Measurements from ENCODE around the gene GSDME.
"Not testable (repeated sequence)": the region's sequence is repeated elsewhere in the genome, so short reads cannot be mapped to it uniquely, and the experiment has no call there.

GSDME gene

DNA sequence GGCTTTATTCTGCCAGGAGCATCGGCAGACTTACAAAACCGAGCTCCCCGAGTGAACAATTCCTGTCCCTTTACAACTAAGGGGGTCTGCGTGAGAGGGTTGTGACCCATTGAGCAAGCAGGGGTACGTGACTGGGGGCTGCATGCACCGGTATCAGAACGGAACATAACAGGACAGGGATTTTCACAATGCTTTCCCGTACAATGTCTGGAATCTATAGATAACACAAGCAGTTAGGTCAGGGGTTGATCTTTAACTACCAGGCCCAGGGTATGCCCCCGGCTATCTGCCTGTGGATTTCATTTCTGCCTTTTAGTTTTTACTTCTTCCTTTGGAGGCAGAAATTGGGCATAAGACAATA is 38.1 kb upstream of the GSDME start:
- H4K91ac ChIP-seq (ENCODE audit: low read depth, low read length) = no peak overlapping the region
- no peaks in the 10 kb centered on the region for H3K79me2 ChIP-seq (ENCODE audit: control insufficient read depth, insufficient read depth, low read length, poor library complexity)
- DNase-seq = peak; percentile 64 to 79
- no peaks in the 10 kb centered on the region for H3K79me1 ChIP-seq (ENCODE audit: low read length)
- no peak overlapping the region for H3K18ac ChIP-seq (ENCODE audit: low read length)
- no peak overlapping the region for H2AFZ ChIP-seq (ENCODE audit: insufficient read depth, low read length, poor library complexity)
- H3K23ac ChIP-seq (ENCODE audit: low read length) = no peak overlapping the region
- peaks cover 0 to 1% of the 10 kb centered on the region in 2 experiments for H3K36me3 ChIP-seq (ENCODE audit: control insufficient read depth in 1 of 2, insufficient read depth in 2 of 2, low read length in 2 of 2)
- no peak overlapping the region for H2BK5ac ChIP-seq (ENCODE audit: low read depth, low read length, poor library complexity)
- H3K9ac ChIP-seq (ENCODE audit: low read length) = no peak overlapping the region
- H3K4ac ChIP-seq (ENCODE audit: low read depth, low read length) = no peak overlapping the region
- WGBS (ENCODE audit: extremely low coverage, insufficient coverage, insufficient read length) = no CpG with 5 or more reads among the region's 9 CpGs
- H4K12ac ChIP-seq (ENCODE audit: low read depth, low read length) = no peak overlapping the region
- H4K8ac ChIP-seq (ENCODE audit: low read depth, low read length) = no peak overlapping the region
- no peak overlapping the region for H3K4me2 ChIP-seq (ENCODE audit: low read length)
- H3K27me3 ChIP-seq (ENCODE audit: insufficient read depth, low read length) = no peaks in the 10 kb centered on the region
- H3K14ac ChIP-seq (ENCODE audit: low read length) = no peak overlapping the region
- H3K4me1 ChIP-seq (ENCODE audit: control insufficient read depth in 1 of 2, insufficient read depth in 2 of 2, low read length in 2 of 2) = no peaks in the 10 kb centered on the region
- no peak overlapping the region for H3K4me3 ChIP-seq (ENCODE audit: low read depth, low read length)
- no peak overlapping the region for H3K27ac ChIP-seq (ENCODE audit: low read depth, low read length)
- H3K9me3 ChIP-seq (ENCODE audit: insufficient read depth, low read depth, low read length) = peaks cover 5% of the 10 kb centered on the region
- no peak overlapping the region for H2AK5ac ChIP-seq (ENCODE audit: low read length)
- no peak overlapping the region for H2BK12ac ChIP-seq (ENCODE audit: low read length)
- H2BK120ac ChIP-seq (ENCODE audit: insufficient read depth, low read length, poor library complexity) = no peak overlapping the region

DNA sequence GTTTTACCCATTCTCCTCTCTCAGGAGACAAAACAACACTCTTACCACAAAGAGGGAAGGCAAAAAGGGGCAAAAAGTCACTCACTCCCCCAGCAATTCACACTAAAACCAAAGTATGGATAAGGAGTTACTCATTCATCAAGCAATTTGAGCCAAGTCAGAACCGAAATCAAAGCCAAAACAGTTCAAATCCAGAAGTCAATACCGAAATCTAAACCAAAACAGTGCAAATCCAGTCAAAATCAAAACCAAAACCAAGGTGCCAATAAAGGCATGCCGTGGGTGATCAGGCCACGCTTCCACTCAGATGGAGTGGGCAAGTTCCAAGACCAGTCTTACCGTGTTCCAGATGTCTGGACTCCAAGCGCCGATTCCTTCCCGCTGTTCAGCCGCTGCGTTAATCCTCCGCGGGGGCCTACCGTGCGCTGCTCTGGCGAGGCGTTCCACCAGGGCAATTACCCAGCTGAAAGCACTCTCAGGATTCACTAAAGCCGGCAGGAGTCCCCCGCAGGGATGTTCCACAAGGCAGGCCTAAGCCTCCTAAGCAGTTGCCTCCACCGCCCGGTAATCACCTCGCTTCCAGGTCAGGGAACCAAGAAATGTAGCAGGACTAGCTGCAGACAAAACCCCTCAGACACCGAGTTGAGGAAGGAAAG is 37.6 kb upstream of the GSDME start:
- H3K4me1 ChIP-seq (ENCODE audit: control insufficient read depth in 1 of 2, insufficient read depth in 2 of 2, low read length in 2 of 2); H3K4ac ChIP-seq (ENCODE audit: low read depth, low read length); H3K36me3 ChIP-seq (ENCODE audit: control insufficient read depth in 1 of 2, insufficient read depth in 2 of 2, low read length in 2 of 2); H3K23ac ChIP-seq (ENCODE audit: low read length); H2AFZ ChIP-seq (ENCODE audit: insufficient read depth, low read length, poor library complexity); H3K27me3 ChIP-seq (ENCODE audit: insufficient read depth, low read length); H3K9ac ChIP-seq (ENCODE audit: low read length); H3K4me2 ChIP-seq (ENCODE audit: low read length); H3K4me3 ChIP-seq (ENCODE audit: low read depth, low read length); H2BK12ac ChIP-seq (ENCODE audit: low read length); H3K18ac ChIP-seq (ENCODE audit: low read length); H3K14ac ChIP-seq (ENCODE audit: low read length); H4K12ac ChIP-seq (ENCODE audit: low read depth, low read length); H3K27ac ChIP-seq (ENCODE audit: low read depth, low read length); H3K79me1 ChIP-seq (ENCODE audit: low read length); H2BK120ac ChIP-seq (ENCODE audit: insufficient read depth, low read length, poor library complexity); H2AK5ac ChIP-seq (ENCODE audit: low read length); H4K91ac ChIP-seq (ENCODE audit: low read depth, low read length); H3K9me3 ChIP-seq (ENCODE audit: insufficient read depth, low read depth, low read length); H4K8ac ChIP-seq (ENCODE audit: low read depth, low read length); H2BK5ac ChIP-seq (ENCODE audit: low read depth, low read length, poor library complexity); H3K79me2 ChIP-seq (ENCODE audit: control insufficient read depth, insufficient read depth, low read length, poor library complexity): not testable (repeated sequence)
- no CpG with 5 or more reads among the region's 22 CpGs for WGBS (ENCODE audit: extremely low coverage, insufficient coverage, insufficient read length)
- DNase-seq = peak; percentile 75 to 77

- Histone ChIP-seq H3K14ac (ENCODE audit: low read length) (no peak overlapping the region), H3K4me1 (ENCODE audit: control insufficient read depth in 1 of 2, insufficient read depth in 2 of 2, low read length in 2 of 2) (no peaks in the 10 kb centered on the region), H3K27ac (ENCODE audit: low read depth, low read length) (no peak overlapping the region), H3K4me3 (ENCODE audit: low read depth, low read length) (no peak overlapping the region), H4K8ac (ENCODE audit: low read depth, low read length) (no peak overlapping the region), H3K79me2 (ENCODE audit: control insufficient read depth, insufficient read depth, low read length, poor library complexity) (no peaks in the 10 kb centered on the region), H3K9me3 (ENCODE audit: insufficient read depth, low read depth, low read length) (peaks cover 7% of the 10 kb centered on the region), H2AFZ (ENCODE audit: insufficient read depth, low read length, poor library complexity) (no peak overlapping the region), H2BK12ac (ENCODE audit: low read length) (no peak overlapping the region), H3K36me3 (ENCODE audit: control insufficient read depth in 1 of 2, insufficient read depth in 2 of 2, low read length in 2 of 2) (peaks cover 0 to 1% of the 10 kb centered on the region in 2 experiments), H2BK120ac (ENCODE audit: insufficient read depth, low read length, poor library complexity) (no peak overlapping the region), H3K27me3 (ENCODE audit: insufficient read depth, low read length) (no peaks in the 10 kb centered on the region), H4K12ac (ENCODE audit: low read depth, low read length) (no peak overlapping the region), H3K18ac (ENCODE audit: low read length) (no peak overlapping the region), H2AK5ac (ENCODE audit: low read length) (no peak overlapping the region), H3K4ac (ENCODE audit: low read depth, low read length) (no peak overlapping the region), H3K79me1 (ENCODE audit: low read length) (no peaks in the 10 kb centered on the region), H3K4me2 (ENCODE audit: low read length) (no peak overlapping the region), H4K91ac (ENCODE audit: low read depth, low read length) (no peak overlapping the region), H3K23ac (ENCODE audit: low read length) (no peak overlapping the region), H2BK5ac (ENCODE audit: low read depth, low read length, poor library complexity) (no peak overlapping the region), H3K9ac (ENCODE audit: low read length) (no peak overlapping the region)
- peak in 1 of 2 donors; percentile 70 for DNase-seq
- no CpG with 5 or more reads among the region's 9 CpGs for WGBS (ENCODE audit: extremely low coverage, insufficient coverage, insufficient read length)
Observed at GRCh38 chr7:24793982-24794648, 36.9 kb upstream of the GSDME start.

- no peak overlapping the region for H3K9ac ChIP-seq (ENCODE audit: low read length)
- H4K8ac ChIP-seq (ENCODE audit: low read depth, low read length) = no peak overlapping the region
- no peak overlapping the region for H3K4me3 ChIP-seq (ENCODE audit: low read depth, low read length)
- H2BK120ac ChIP-seq (ENCODE audit: insufficient read depth, low read length, poor library complexity) = no peak overlapping the region
- no peaks in the 10 kb centered on the region for H3K36me3 ChIP-seq (ENCODE audit: control insufficient read depth in 1 of 2, insufficient read depth in 2 of 2, low read length in 2 of 2)
- H3K4me2 ChIP-seq (ENCODE audit: low read length) = no peak overlapping the region
- peak in 1 of 2 donors; percentile 57 for DNase-seq
- no peak overlapping the region for H3K27ac ChIP-seq (ENCODE audit: low read depth, low read length)
- H3K14ac ChIP-seq (ENCODE audit: low read length) = no peak overlapping the region
- H3K27me3 ChIP-seq (ENCODE audit: insufficient read depth, low read length) = no peaks in the 10 kb centered on the region
- H3K4me1 ChIP-seq (ENCODE audit: control insufficient read depth in 1 of 2, insufficient read depth in 2 of 2, low read length in 2 of 2) = no peaks in the 10 kb centered on the region
- no peak overlapping the region for H2AFZ ChIP-seq (ENCODE audit: insufficient read depth, low read length, poor library complexity)
- H3K23ac ChIP-seq (ENCODE audit: low read length) = no peak overlapping the region
- H4K91ac ChIP-seq (ENCODE audit: low read depth, low read length) = no peak overlapping the region
- no peak overlapping the region for H2BK5ac ChIP-seq (ENCODE audit: low read depth, low read length, poor library complexity)
- no peak overlapping the region for H2BK12ac ChIP-seq (ENCODE audit: low read length)
- no peak overlapping the region for H3K18ac ChIP-seq (ENCODE audit: low read length)
- H3K9me3 ChIP-seq (ENCODE audit: insufficient read depth, low read depth, low read length) = peaks cover 11% of the 10 kb centered on the region
- H3K79me2 ChIP-seq (ENCODE audit: control insufficient read depth, insufficient read depth, low read length, poor library complexity) = no peaks in the 10 kb centered on the region
- H2AK5ac ChIP-seq (ENCODE audit: low read length) = no peak overlapping the region
- H3K4ac ChIP-seq (ENCODE audit: low read depth, low read length) = no peak overlapping the region
- H3K79me1 ChIP-seq (ENCODE audit: low read length) = no peaks in the 10 kb centered on the region
- H4K12ac ChIP-seq (ENCODE audit: low read depth, low read length) = no peak overlapping the region
- no CpG with 5 or more reads among the region's 10 CpGs for WGBS (ENCODE audit: extremely low coverage, insufficient coverage, insufficient read length)
Observed at GRCh38 chr7:24788961-24789576, 31.8 kb upstream of the GSDME start.

Data from trophoblast cell (in vitro differentiated cells and primary cell).